WTC11 (cell line): ENCODE measurements around the gene GRAP2. TPM values are rescaled to one million over a fixed set of nuclear protein-coding genes. Genes with fewer than 3 reads are reported as not detected.

Experiments used
- ATAC-seq: fragments of 200-7000 bp; cut with Tn5 transposase; 2 replicates; pipeline ENCODE4 v1.10.0; 2021; ENCODE audit warnings: mild to moderate bottlenecking, moderate library complexity
- CTCF ChIA-PET: fragments of 300-600 bp; sonication (Branson Sonifier 250); formaldehyde crosslinking; loops from one replicate; lab custom pipeline; 2021; ENCODE audit warnings: antibody characterized with exemption; lab: Charles Lee
- POLR2A ChIA-PET: fragments of 350-600 bp; sonication (Branson Sonifier 250); formaldehyde crosslinking; loops from one replicate; lab custom pipeline; 2021; ENCODE audit warnings: antibody characterized with exemption; lab: Charles Lee
- DNase-seq: peaks from one replicate; pipeline ENCODE4 v3.0.0; 2021; ENCODE audit warnings: low spot score
- H3K27ac Mint-ChIP-seq: 2 replicates; pipeline ENCODE4 v1.8.0; 2021; ENCODE audit warnings: mixed read lengths
- H3K27me3 Mint-ChIP-seq: 2 replicates; pipeline ENCODE4 v1.8.0; 2021; ENCODE audit warnings: low read depth, mild to moderate bottlenecking, moderate library complexity, mixed read lengths
- H3K36me3 Mint-ChIP-seq: 2 replicates; pipeline ENCODE4 v1.8.0; 2021; ENCODE audit warnings: mixed read lengths
- H3K4me1 Mint-ChIP-seq: 2 replicates; pipeline ENCODE4 v1.8.0; 2022; ENCODE audit warnings: mixed read lengths
- H3K4me3 Mint-ChIP-seq: 2 replicates; pipeline ENCODE4 v1.8.0; 2021; ENCODE audit warnings: mild to moderate bottlenecking, moderate library complexity, mixed read lengths
- H3K9me3 Mint-ChIP-seq: 2 replicates; pipeline ENCODE4 v1.8.0; 2021; ENCODE audit warnings: mixed read lengths
- CREB1 ChIP-seq: sonication (generic); formaldehyde crosslinking; IDR thresholded peaks from 2 replicates; pipeline ENCODE4 v1.8.0; 2023; ENCODE audit warnings: mild to moderate bottlenecking, missing genetic modification reagents
- E2F5 ChIP-seq: sonication (generic); formaldehyde crosslinking; IDR thresholded peaks from 2 replicates; pipeline ENCODE4 v1.8.1; 2022; ENCODE audit warnings: mild to moderate bottlenecking, moderate library complexity, missing genetic modification reagents
- FOXJ3 ChIP-seq: sonication (generic); formaldehyde crosslinking; IDR thresholded peaks from 2 replicates; pipeline ENCODE4 v1.9.0; 2021; ENCODE audit warnings: missing genetic modification reagents, mild to moderate bottlenecking, borderline replicate concordance
- GABPB1 ChIP-seq: sonication (generic); formaldehyde crosslinking; IDR thresholded peaks from 2 replicates; pipeline ENCODE4 v1.8.1; 2023; ENCODE audit warnings: mild to moderate bottlenecking, missing genetic modification reagents
- GRHL2 ChIP-seq: fragments of 250-450 bp; sonication (Bioruptor Pico); IDR thresholded peaks from 2 replicates; pipeline ENCODE4 v1.8.0; 2022; ENCODE audit warnings: mild to moderate bottlenecking, moderate library complexity; ENCODE audit not compliant: insufficient replicate concordance, severe bottlenecking
- IRF1 ChIP-seq: sonication (generic); formaldehyde crosslinking; IDR thresholded peaks from 2 replicates; pipeline ENCODE4 v1.8.0; 2023; ENCODE audit warnings: missing genetic modification reagents
- OVOL2 ChIP-seq: fragments of 250-450 bp; sonication (Bioruptor Pico); IDR thresholded peaks from 2 replicates; pipeline ENCODE4 v1.9.0; 2021; ENCODE audit warnings: mild to moderate bottlenecking, borderline replicate concordance
- PREB ChIP-seq: sonication (generic); formaldehyde crosslinking; IDR thresholded peaks from 2 replicates; pipeline ENCODE4 v1.8.1; 2022; ENCODE audit warnings: mild to moderate bottlenecking, missing genetic modification reagents, moderate library complexity, borderline replicate concordance
- TCF7 ChIP-seq: sonication (generic); formaldehyde crosslinking; IDR thresholded peaks from 2 replicates; pipeline ENCODE4 v1.8.0; 2022; ENCODE audit warnings: mild to moderate bottlenecking, low read depth, missing genetic modification reagents, moderate library complexity
- TEAD4 ChIP-seq: sonication (generic); formaldehyde crosslinking; IDR thresholded peaks from 2 replicates; pipeline ENCODE4 v1.8.0; 2022; ENCODE audit warnings: mild to moderate bottlenecking, missing genetic modification reagents
- TP53 ChIP-seq: sonication (generic); formaldehyde crosslinking; IDR thresholded peaks from 2 replicates; pipeline ENCODE4 v1.8.1; 2023; ENCODE audit warnings: mild to moderate bottlenecking, missing genetic modification reagents
- USF2 ChIP-seq: sonication (generic); formaldehyde crosslinking; IDR thresholded peaks from 2 replicates; pipeline ENCODE4 v1.8.1; 2023; ENCODE audit warnings: mild to moderate bottlenecking, missing genetic modification reagents, moderate library complexity
- ZNF396 ChIP-seq: fragments of 250-450 bp; sonication (Bioruptor Pico); IDR thresholded peaks from 2 replicates; pipeline ENCODE4 v1.8.0; 2021; ENCODE audit warnings: mild to moderate bottlenecking, moderate library complexity, borderline replicate concordance
- ZNF416 ChIP-seq: fragments of 250-450 bp; sonication (Bioruptor Pico); IDR thresholded peaks from 2 replicates; pipeline ENCODE4 v1.9.0; 2021; ENCODE audit warnings: mild to moderate bottlenecking, inconsistent platforms
- total RNA-seq: library from RNA; stranded (reverse); gene quantifications from 3 replicates; pipeline ENCODE4 v1.2.3, GENCODE V29; 2021
- TF ChIP-seq, protein P1 (sequence below): sonication (generic); formaldehyde crosslinking; IDR thresholded peaks from 2 replicates; pipeline ENCODE4 v1.8.1; 2023; ENCODE audit warnings: mild to moderate bottlenecking, missing genetic modification reagents
- TF ChIP-seq, protein P2 (sequence below): sonication (generic); formaldehyde crosslinking; conservative IDR thresholded peaks from 2 replicates; pipeline ENCODE4 v1.8.1; 2022; ENCODE audit warnings: mild to moderate bottlenecking, missing genetic modification reagents
- TF ChIP-seq, protein P3 (sequence below): sonication (generic); formaldehyde crosslinking; IDR thresholded peaks from 2 replicates; pipeline ENCODE4 v1.8.0; 2023; ENCODE audit warnings: missing genetic modification reagents, mild to moderate bottlenecking, borderline replicate concordance
- TF ChIP-seq, protein P4 (sequence below): sonication (generic); formaldehyde crosslinking; IDR thresholded peaks from 2 replicates; pipeline ENCODE4 v1.8.0; 2022; ENCODE audit warnings: mild to moderate bottlenecking, missing genetic modification reagents

Gene GRAP2
- total RNA-seq, 1 experiment from 2014 or later: 0.33 TPM

GRCh38 chr22:39958949-39959639 lies 58.2 kb downstream of the GRAP2 start:
- TF ChIP-seq, protein P1, sequence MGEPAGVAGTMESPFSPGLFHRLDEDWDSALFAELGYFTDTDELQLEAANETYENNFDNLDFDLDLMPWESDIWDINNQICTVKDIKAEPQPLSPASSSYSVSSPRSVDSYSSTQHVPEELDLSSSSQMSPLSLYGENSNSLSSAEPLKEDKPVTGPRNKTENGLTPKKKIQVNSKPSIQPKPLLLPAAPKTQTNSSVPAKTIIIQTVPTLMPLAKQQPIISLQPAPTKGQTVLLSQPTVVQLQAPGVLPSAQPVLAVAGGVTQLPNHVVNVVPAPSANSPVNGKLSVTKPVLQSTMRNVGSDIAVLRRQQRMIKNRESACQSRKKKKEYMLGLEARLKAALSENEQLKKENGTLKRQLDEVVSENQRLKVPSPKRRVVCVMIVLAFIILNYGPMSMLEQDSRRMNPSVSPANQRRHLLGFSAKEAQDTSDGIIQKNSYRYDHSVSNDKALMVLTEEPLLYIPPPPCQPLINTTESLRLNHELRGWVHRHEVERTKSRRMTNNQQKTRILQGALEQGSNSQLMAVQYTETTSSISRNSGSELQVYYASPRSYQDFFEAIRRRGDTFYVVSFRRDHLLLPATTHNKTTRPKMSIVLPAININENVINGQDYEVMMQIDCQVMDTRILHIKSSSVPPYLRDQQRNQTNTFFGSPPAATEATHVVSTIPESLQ: no peak
- TF ChIP-seq CREB1 (CRISPR knock-in tag) (no peak), USF2 (no peak), ZNF416 (CRISPR knock-in tag) (no peak), GRHL2 (CRISPR knock-in tag) (no peak), TEAD4 (CRISPR knock-in tag) (no peak), PREB (CRISPR knock-in tag) (no peak), TCF7 (no peak), IRF1 (CRISPR knock-in tag) (no peak), E2F5 (CRISPR knock-in tag) (no peak), TP53 (CRISPR knock-in tag) (no peak), FOXJ3 (CRISPR knock-in tag) (no peak), GABPB1 (no peak), ZNF396 (no peak), OVOL2 (CRISPR knock-in tag) (no peak)
- TF ChIP-seq, protein P2, sequence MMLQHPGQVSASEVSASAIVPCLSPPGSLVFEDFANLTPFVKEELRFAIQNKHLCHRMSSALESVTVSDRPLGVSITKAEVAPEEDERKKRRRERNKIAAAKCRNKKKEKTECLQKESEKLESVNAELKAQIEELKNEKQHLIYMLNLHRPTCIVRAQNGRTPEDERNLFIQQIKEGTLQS (CRISPR knock-in tag): no peak
- TF ChIP-seq, protein P3, sequence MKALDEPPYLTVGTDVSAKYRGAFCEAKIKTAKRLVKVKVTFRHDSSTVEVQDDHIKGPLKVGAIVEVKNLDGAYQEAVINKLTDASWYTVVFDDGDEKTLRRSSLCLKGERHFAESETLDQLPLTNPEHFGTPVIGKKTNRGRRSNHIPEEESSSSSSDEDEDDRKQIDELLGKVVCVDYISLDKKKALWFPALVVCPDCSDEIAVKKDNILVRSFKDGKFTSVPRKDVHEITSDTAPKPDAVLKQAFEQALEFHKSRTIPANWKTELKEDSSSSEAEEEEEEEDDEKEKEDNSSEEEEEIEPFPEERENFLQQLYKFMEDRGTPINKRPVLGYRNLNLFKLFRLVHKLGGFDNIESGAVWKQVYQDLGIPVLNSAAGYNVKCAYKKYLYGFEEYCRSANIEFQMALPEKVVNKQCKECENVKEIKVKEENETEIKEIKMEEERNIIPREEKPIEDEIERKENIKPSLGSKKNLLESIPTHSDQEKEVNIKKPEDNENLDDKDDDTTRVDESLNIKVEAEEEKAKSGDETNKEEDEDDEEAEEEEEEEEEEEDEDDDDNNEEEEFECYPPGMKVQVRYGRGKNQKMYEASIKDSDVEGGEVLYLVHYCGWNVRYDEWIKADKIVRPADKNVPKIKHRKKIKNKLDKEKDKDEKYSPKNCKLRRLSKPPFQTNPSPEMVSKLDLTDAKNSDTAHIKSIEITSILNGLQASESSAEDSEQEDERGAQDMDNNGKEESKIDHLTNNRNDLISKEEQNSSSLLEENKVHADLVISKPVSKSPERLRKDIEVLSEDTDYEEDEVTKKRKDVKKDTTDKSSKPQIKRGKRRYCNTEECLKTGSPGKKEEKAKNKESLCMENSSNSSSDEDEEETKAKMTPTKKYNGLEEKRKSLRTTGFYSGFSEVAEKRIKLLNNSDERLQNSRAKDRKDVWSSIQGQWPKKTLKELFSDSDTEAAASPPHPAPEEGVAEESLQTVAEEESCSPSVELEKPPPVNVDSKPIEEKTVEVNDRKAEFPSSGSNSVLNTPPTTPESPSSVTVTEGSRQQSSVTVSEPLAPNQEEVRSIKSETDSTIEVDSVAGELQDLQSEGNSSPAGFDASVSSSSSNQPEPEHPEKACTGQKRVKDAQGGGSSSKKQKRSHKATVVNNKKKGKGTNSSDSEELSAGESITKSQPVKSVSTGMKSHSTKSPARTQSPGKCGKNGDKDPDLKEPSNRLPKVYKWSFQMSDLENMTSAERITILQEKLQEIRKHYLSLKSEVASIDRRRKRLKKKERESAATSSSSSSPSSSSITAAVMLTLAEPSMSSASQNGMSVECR (CRISPR knock-in tag): no peak
- TF ChIP-seq, protein P4, sequence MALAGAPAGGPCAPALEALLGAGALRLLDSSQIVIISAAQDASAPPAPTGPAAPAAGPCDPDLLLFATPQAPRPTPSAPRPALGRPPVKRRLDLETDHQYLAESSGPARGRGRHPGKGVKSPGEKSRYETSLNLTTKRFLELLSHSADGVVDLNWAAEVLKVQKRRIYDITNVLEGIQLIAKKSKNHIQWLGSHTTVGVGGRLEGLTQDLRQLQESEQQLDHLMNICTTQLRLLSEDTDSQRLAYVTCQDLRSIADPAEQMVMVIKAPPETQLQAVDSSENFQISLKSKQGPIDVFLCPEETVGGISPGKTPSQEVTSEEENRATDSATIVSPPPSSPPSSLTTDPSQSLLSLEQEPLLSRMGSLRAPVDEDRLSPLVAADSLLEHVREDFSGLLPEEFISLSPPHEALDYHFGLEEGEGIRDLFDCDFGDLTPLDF (CRISPR knock-in tag): no peak
- Mint-ChIP-seq H3K27me3 (peaks cover 11% of the 10 kb centered on the region), H3K4me3 (no peak overlapping the region), H3K27ac (no peak overlapping the region), H3K36me3 (no peaks in the 10 kb centered on the region), H3K4me1 (peaks cover 38% of the 10 kb centered on the region), H3K9me3 (peaks cover 5% of the 10 kb centered on the region; the same call in 1 of the 2 replicates)
- ATAC-seq (no peak; the same call in 1 of the 2 replicates), DNase-seq (no peak)
- CTCF ChIA-PET: interaction anchor here (1.0 to 1.4 kb wide), 3 partner anchors 26 to 78 kb away, joined by 4 to 8 read pairs (median 5); no protein-coding TSS in a partner anchor
- POLR2A ChIA-PET: interaction anchor here (0.6 kb wide), 1 partner anchor 113 kb away, joined by 13 read pairs; no protein-coding TSS in a partner anchor
